ENCODE data around the gene DMBX1. TPM values are rescaled to one million over a fixed set of nuclear protein-coding genes. Genes with fewer than 3 reads are reported as not detected.

The DMBX1 gene
- total and polyA plus RNA-seq, 9 of the 15 experiments (the other 6 are each of a cell fraction or from before 2014, with no cell fraction given): 0.25 to 4.3 (median 1.0) TPM

DNA sequence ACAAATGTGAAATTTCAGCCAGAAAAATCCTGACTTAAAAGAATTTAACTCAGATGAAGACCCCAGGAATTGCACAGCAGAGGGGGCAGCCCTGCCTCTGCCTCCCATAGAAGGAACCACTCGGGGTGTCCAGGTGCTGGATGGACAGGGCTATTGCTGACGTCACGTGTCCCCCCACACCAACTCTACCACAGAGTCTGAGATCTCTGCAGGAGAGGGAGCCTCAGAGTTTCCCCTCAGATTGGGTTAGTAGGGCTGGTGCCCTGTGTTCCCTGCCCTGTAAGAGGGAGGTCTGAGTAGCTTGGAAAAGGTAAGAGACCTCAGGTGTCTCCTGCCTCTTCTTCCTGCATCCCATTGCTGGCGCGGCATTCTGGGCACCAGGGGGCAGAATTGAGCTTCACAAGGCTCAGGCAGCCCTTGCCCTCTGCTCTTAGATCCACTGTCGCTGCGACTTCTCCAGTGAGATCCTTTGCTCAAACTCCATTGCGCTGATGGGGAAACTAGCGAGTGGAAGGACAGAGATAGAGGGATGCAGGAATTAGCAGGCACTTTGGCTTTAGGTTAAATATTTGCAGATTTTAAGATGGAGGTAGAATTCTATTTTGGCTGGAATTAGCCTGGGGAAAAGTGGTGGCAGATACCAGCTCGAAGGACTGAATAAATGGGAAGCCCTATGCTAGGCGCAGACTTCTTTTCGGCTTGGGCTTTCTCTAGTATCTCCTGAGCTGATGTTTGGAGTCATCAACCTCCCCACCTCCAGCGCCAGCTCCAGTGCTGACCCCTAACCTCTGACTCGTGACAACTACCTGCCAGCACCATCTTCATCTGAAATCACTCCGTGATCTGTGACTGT, 42.8 kb upstream of the DMBX1 start (continued):
- TF ChIP-seq, protein P1, sequence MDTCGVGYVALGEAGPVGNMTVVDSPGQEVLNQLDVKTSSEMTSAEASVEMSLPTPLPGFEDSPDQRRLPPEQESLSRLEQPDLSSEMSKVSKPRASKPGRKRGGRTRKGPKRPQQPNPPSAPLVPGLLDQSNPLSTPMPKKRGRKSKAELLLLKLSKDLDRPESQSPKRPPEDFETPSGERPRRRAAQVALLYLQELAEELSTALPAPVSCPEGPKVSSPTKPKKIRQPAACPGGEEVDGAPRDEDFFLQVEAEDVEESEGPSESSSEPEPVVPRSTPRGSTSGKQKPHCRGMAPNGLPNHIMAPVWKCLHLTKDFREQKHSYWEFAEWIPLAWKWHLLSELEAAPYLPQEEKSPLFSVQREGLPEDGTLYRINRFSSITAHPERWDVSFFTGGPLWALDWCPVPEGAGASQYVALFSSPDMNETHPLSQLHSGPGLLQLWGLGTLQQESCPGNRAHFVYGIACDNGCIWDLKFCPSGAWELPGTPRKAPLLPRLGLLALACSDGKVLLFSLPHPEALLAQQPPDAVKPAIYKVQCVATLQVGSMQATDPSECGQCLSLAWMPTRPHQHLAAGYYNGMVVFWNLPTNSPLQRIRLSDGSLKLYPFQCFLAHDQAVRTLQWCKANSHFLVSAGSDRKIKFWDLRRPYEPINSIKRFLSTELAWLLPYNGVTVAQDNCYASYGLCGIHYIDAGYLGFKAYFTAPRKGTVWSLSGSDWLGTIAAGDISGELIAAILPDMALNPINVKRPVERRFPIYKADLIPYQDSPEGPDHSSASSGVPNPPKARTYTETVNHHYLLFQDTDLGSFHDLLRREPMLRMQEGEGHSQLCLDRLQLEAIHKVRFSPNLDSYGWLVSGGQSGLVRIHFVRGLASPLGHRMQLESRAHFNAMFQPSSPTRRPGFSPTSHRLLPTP (IDR thresholded peaks at IDR 0.05; ENCODE audit: borderline replicate concordance, extremely low read depth, insufficient read length): no peak
- TF ChIP-seq, protein P2, sequence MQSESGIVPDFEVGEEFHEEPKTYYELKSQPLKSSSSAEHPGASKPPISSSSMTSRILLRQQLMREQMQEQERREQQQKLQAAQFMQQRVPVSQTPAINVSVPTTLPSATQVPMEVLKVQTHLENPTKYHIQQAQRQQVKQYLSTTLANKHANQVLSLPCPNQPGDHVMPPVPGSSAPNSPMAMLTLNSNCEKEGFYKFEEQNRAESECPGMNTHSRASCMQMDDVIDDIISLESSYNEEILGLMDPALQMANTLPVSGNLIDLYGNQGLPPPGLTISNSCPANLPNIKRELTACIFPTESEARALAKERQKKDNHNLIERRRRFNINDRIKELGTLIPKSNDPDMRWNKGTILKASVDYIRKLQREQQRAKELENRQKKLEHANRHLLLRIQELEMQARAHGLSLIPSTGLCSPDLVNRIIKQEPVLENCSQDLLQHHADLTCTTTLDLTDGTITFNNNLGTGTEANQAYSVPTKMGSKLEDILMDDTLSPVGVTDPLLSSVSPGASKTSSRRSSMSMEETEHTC (IDR thresholded peaks at IDR 0.05): no peak
- TF ChIP-seq SRSF3 (IDR thresholded peaks at IDR 0.05; ENCODE audit: insufficient read depth, low read length) (no peak), ZNF644 (tag; IDR thresholded peaks at IDR 0.05; ENCODE audit: low read depth) (no peak), KLF1 (tag; IDR thresholded peaks at IDR 0.05) (no peak), RHOXF2B (CRISPR knock-in tag; conservative IDR thresholded peaks at IDR 0.05) (no peak), ETS2 (tag; IDR thresholded peaks at IDR 0.05; ENCODE audit: borderline replicate concordance, poor library complexity, severe bottlenecking) (no peak), RBBP5 (IDR thresholded peaks at IDR 0.05; ENCODE audit: borderline replicate concordance, insufficient read depth, low read length, poor library complexity, severe bottlenecking) (no peak), FIP1L1 (IDR thresholded peaks at IDR 0.05; ENCODE audit: low read depth, low read length, poor library complexity, severe bottlenecking) (no peak)
- TF ChIP-seq, protein P3, sequence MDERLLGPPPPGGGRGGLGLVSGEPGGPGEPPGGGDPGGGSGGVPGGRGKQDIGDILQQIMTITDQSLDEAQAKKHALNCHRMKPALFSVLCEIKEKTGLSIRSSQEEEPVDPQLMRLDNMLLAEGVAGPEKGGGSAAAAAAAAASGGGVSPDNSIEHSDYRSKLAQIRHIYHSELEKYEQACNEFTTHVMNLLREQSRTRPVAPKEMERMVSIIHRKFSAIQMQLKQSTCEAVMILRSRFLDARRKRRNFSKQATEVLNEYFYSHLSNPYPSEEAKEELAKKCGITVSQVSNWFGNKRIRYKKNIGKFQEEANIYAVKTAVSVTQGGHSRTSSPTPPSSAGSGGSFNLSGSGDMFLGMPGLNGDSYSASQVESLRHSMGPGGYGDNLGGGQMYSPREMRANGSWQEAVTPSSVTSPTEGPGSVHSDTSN (CRISPR knock-in tag; IDR thresholded peaks at IDR 0.05; ENCODE audit: low read depth): no peak
- TF ChIP-seq, protein P3 (tag; conservative IDR thresholded peaks at IDR 0.05; ENCODE audit: low read depth): no peak
- TF ChIP-seq, protein P4, sequence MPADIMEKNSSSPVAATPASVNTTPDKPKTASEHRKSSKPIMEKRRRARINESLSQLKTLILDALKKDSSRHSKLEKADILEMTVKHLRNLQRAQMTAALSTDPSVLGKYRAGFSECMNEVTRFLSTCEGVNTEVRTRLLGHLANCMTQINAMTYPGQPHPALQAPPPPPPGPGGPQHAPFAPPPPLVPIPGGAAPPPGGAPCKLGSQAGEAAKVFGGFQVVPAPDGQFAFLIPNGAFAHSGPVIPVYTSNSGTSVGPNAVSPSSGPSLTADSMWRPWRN (IDR thresholded peaks at IDR 0.05; ENCODE audit: low read depth): no peak
- TF ChIP-seq, protein P5, sequence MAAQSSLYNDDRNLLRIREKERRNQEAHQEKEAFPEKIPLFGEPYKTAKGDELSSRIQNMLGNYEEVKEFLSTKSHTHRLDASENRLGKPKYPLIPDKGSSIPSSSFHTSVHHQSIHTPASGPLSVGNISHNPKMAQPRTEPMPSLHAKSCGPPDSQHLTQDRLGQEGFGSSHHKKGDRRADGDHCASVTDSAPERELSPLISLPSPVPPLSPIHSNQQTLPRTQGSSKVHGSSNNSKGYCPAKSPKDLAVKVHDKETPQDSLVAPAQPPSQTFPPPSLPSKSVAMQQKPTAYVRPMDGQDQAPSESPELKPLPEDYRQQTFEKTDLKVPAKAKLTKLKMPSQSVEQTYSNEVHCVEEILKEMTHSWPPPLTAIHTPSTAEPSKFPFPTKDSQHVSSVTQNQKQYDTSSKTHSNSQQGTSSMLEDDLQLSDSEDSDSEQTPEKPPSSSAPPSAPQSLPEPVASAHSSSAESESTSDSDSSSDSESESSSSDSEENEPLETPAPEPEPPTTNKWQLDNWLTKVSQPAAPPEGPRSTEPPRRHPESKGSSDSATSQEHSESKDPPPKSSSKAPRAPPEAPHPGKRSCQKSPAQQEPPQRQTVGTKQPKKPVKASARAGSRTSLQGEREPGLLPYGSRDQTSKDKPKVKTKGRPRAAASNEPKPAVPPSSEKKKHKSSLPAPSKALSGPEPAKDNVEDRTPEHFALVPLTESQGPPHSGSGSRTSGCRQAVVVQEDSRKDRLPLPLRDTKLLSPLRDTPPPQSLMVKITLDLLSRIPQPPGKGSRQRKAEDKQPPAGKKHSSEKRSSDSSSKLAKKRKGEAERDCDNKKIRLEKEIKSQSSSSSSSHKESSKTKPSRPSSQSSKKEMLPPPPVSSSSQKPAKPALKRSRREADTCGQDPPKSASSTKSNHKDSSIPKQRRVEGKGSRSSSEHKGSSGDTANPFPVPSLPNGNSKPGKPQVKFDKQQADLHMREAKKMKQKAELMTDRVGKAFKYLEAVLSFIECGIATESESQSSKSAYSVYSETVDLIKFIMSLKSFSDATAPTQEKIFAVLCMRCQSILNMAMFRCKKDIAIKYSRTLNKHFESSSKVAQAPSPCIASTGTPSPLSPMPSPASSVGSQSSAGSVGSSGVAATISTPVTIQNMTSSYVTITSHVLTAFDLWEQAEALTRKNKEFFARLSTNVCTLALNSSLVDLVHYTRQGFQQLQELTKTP (IDR thresholded peaks at IDR 0.05; ENCODE audit: low read depth in 1 of 2, partially characterized antibody in 2 of 2): no peak
